G401 (cell line): ENCODE data around the gene SLC7A9. TPM values are rescaled to one million over a fixed set of nuclear protein-coding genes. Genes with fewer than 3 reads are reported as not detected.
"Not testable (repeated sequence)": the region's sequence is repeated elsewhere in the genome, so short reads cannot be mapped to it uniquely, and the experiment has no call there.

Experiments
- DNase-seq: peaks from one replicate; pipeline ENCODE4 v3.0.0-alpha.2; 2015; ENCODE audit warnings: low spot score
- in situ Hi-C: cut with HindIII; loops from 2 replicates; pipeline ENCODE4 v1.10.0; 2016; ENCODE audit warnings: low sequenced_read_pairs, mixed read lengths
- total RNA-seq: library from RNA; depleted of rRNA; stranded (reverse); fragments of >200 nt; shearing (Covaris generic); gene quantifications from 2 replicates; pipeline ENCODE4 v1.2.3, GENCODE V29; 2014

SLC7A9 gene
- total RNA-seq, 1 experiment from 2014 or later, result 0.51 TPM

GRCh38 chr19:32887572-32888215, 18.1 kb upstream of the SLC7A9 start:
- in situ Hi-C loops, result no loop called here

GRCh38 chr19:32886241-32886640, 16.7 kb upstream of the SLC7A9 start:
- in situ Hi-C loops, result no loop called here
- no peak for DNase-seq

More at GRCh38 chr19:32887572-32888215, 18.1 kb upstream of the SLC7A9 start:
- DNase-seq, result no peak

- in situ Hi-C loops, DNase-seq: not testable (repeated sequence)
Observed at GRCh38 chr19:32885255-32885654, 15.7 kb upstream of the SLC7A9 start.

- in situ Hi-C loops, result no loop called here
- DNase-seq, result no peak
Observed at GRCh38 chr19:32881766-32882165, 12.2 kb upstream of the SLC7A9 start.

- no peak for DNase-seq
- in situ Hi-C loops, result no loop called here
Observed at GRCh38 chr19:32880622-32881021, 11.1 kb upstream of the SLC7A9 start.

GRCh38 chr19:32879741-32880140, 10.2 kb upstream of the SLC7A9 start:
- no peak for DNase-seq

GRCh38 chr19:32878988-32879387, 9.4 kb upstream of the SLC7A9 start:
- no peak for DNase-seq
- in situ Hi-C loops, result no loop called here

More at GRCh38 chr19:32879741-32880140, 10.2 kb upstream of the SLC7A9 start:
- in situ Hi-C loops, result no loop called here

- in situ Hi-C loops, result no loop called here
- no peak for DNase-seq
Observed at GRCh38 chr19:32877977-32878745, 8.6 kb upstream of the SLC7A9 start.

GRCh38 chr19:32877323-32877912, 7.9 kb upstream of the SLC7A9 start:
- in situ Hi-C loops, result no loop called here
- no peak for DNase-seq

GRCh38 chr19:32876919-32877285, 7.3 kb upstream of the SLC7A9 start:
- DNase-seq, result no peak
- in situ Hi-C loops, result no loop called here

GRCh38 chr19:32876236-32876918, 6.8 kb upstream of the SLC7A9 start:
- no peak for DNase-seq
- in situ Hi-C loops, result no loop called here

GRCh38 chr19:32875428-32875827, 5.9 kb upstream of the SLC7A9 start:
- no peak for DNase-seq
- in situ Hi-C loops, result no loop called here

GRCh38 chr19:32874605-32875004, 5.0 kb upstream of the SLC7A9 start:
- in situ Hi-C loops, result no loop called here
- no peak for DNase-seq

GRCh38 chr19:32873247-32873959, 3.8 kb upstream of the SLC7A9 start:
- no peak for DNase-seq

GRCh38 chr19:32872391-32872790, 2.8 kb upstream of the SLC7A9 start:
- DNase-seq, result no peak
- in situ Hi-C loops, result no loop called here

More at GRCh38 chr19:32873247-32873959, 3.8 kb upstream of the SLC7A9 start:
- in situ Hi-C loops, result no loop called here

GRCh38 chr19:32870981-32871451, 1.4 kb upstream of the SLC7A9 start:
- in situ Hi-C loops, result no loop called here
- DNase-seq, result no peak

GRCh38 chr19:32869966-32870573, 503 bp upstream of the SLC7A9 start:
- no peak for DNase-seq
- in situ Hi-C loops, result no loop called here

- DNase-seq, result no peak
- in situ Hi-C loops, result no loop called here
Observed at GRCh38 chr19:32868206-32868950, 1.2 kb downstream of the SLC7A9 start.
